OCI-LY1 (cell line): Measurements from ENCODE around the gene TCP11L2.

Source experiments
- H2AFZ ChIP-seq: fragments of 200-600 bp; sonication (generic), shearing (Covaris generic); 2 replicates; pipeline ENCODE4 v1.6.0; 2014; ENCODE audit warnings: antibody characterized with exemption, mild to moderate bottlenecking, low read length
- H3F3A ChIP-seq: fragments of 200-600 bp; sonication (generic), shearing (Covaris generic); 2 replicates; pipeline ENCODE4 v1.6.0; 2014; ENCODE audit warnings: mild to moderate bottlenecking, antibody characterized with exemption, low read length, moderate library complexity; ENCODE audit not compliant: insufficient read depth
- H3K27ac ChIP-seq: fragments of 200-600 bp; sonication (generic); 2 replicates; pipeline ENCODE4 v1.5.1; 2014; ENCODE audit warnings: low read length, mixed run types, mild to moderate bottlenecking, low read depth; ENCODE audit not compliant: poor library complexity, severe bottlenecking
- H3K27me3 ChIP-seq: fragments of 200-600 bp; sonication (generic); 2 replicates; pipeline ENCODE4 v1.6.0; 2014; ENCODE audit warnings: antibody characterized with exemption, mild to moderate bottlenecking, low read length, moderate library complexity; ENCODE audit not compliant: insufficient read depth
- H3K36me3 ChIP-seq: fragments of 200-600 bp; sonication (generic); 2 replicates; pipeline ENCODE4 v1.6.1; 2014; ENCODE audit warnings: mild to moderate bottlenecking, antibody characterized with exemption, low read length, moderate library complexity, mixed read lengths; ENCODE audit not compliant: insufficient read depth
- H3K4me1 ChIP-seq: fragments of 200-600 bp; sonication (generic); 2 replicates; pipeline ENCODE4 v1.5.1; 2014; ENCODE audit warnings: mild to moderate bottlenecking, low read length, moderate library complexity; ENCODE audit not compliant: insufficient read depth, severe bottlenecking
- H3K4me2 ChIP-seq: fragments of 200-600 bp; sonication (generic), shearing (Covaris generic); 2 replicates; pipeline ENCODE4 v1.6.1; 2014; ENCODE audit warnings: low read length
- H3K4me3 ChIP-seq: fragments of 200-600 bp; sonication (generic); 2 replicates; pipeline ENCODE4 v1.5.1; 2014; ENCODE audit warnings: low read length, low read depth, mild to moderate bottlenecking, mixed read lengths; ENCODE audit not compliant: poor library complexity, severe bottlenecking
- H3K79me2 ChIP-seq: fragments of 200-600 bp; shearing (Covaris generic); 2 replicates; pipeline ENCODE4 v1.6.1; 2016; ENCODE audit warnings: mixed run types, low read length, mixed read lengths; ENCODE audit not compliant: insufficient read depth
- H3K9ac ChIP-seq: fragments of 200-600 bp; sonication (generic), shearing (Covaris generic); 2 replicates; pipeline ENCODE4 v1.6.1; 2014; ENCODE audit warnings: mild to moderate bottlenecking, low read length, mixed read lengths
- H3K9me2 ChIP-seq: fragments of 200-600 bp; sonication (generic), shearing (Covaris generic); 2 replicates; pipeline ENCODE4 v1.6.1; 2014; ENCODE audit warnings: low read depth, mild to moderate bottlenecking, low read length, mixed read lengths
- H3K9me3 ChIP-seq: fragments of 200-600 bp; shearing (Covaris generic); 2 replicates; pipeline ENCODE4 v1.6.1; 2014; ENCODE audit warnings: low read length, mixed read lengths
- H4K20me1 ChIP-seq: fragments of 200-600 bp; sonication (generic), shearing (Covaris generic); 2 replicates; pipeline ENCODE4 v1.6.0; 2016; ENCODE audit warnings: mild to moderate bottlenecking, low read length; ENCODE audit not compliant: insufficient read depth
- CTCF ChIP-seq: fragments of 200-600 bp; sonication (generic), shearing (Covaris generic); IDR thresholded peaks from 2 replicates; pipeline ENCODE4 v1.5.1; 2017; ENCODE audit warnings: mild to moderate bottlenecking, antibody characterized with exemption, low read length, moderate library complexity, mixed read lengths
- EZH2 ChIP-seq: fragments of 200-600 bp; sonication (generic), shearing (Covaris generic); IDR thresholded peaks from 2 replicates; pipeline ENCODE4 v1.8.0; 2017; ENCODE audit warnings: borderline replicate concordance, mixed run types, mild to moderate bottlenecking, antibody characterized with exemption, low read length, moderate library complexity, mixed read lengths

The TCP11L2 gene

GRCh38 chr12:106392759-106393158 lies 90.2 kb downstream of the TCP11L2 start:
- no peaks in the 10 kb centered on the region for H3K4me1 ChIP-seq
- H2AFZ ChIP-seq = no peak overlapping the region
- no peak overlapping the region for H3K9ac ChIP-seq
- no peak overlapping the region for H3K27ac ChIP-seq
- H3K79me2 ChIP-seq = no peaks in the 10 kb centered on the region
- no peaks in the 10 kb centered on the region for H3K9me2 ChIP-seq
- no peak overlapping the region for H3K4me2 ChIP-seq
- no peak for TF ChIP-seq CTCF
- no peak for TF ChIP-seq EZH2
- H3K4me3 ChIP-seq = no peak overlapping the region
- no peaks in the 10 kb centered on the region for H3K9me3 ChIP-seq
- no peaks in the 10 kb centered on the region for H3K27me3 ChIP-seq
- H4K20me1 ChIP-seq = no peaks in the 10 kb centered on the region
- peaks cover 32% of the 10 kb centered on the region for H3K36me3 ChIP-seq
- H3F3A ChIP-seq = no peaks in the 10 kb centered on the region
